Neural cell (in vitro differentiated cells): Measurements from ENCODE around the gene TIMELESS. TPM values are rescaled to one million over a fixed set of nuclear protein-coding genes. Genes with fewer than 3 reads are reported as not detected.
A peak's percentile ranks its signal among the peaks of the same experiment; 100 is the strongest.
"Not testable (repeated sequence)": the region's sequence is repeated elsewhere in the genome, so short reads cannot be mapped to it uniquely, and the experiment has no call there.

Source experiments
- H2AFZ ChIP-seq: fragments of 200-600, 300-800 bp; sonication (generic), shearing (Covaris generic); 2 replicates; pipeline ENCODE4 v1.6.0; 2014; ENCODE audit warnings: low read depth, mild to moderate bottlenecking, antibody characterized with exemption, low read length, moderate library complexity
- H3F3A ChIP-seq: fragments of 200-600 bp; shearing (Covaris generic); 2 replicates; pipeline ENCODE4 v1.6.1; 2016; ENCODE audit warnings: mild to moderate bottlenecking, moderate library complexity, mixed read lengths, antibody characterized with exemption, low read length; ENCODE audit not compliant: insufficient read depth, poor library complexity, severe bottlenecking
- H3K27ac ChIP-seq: fragments of 200-600, 300-800 bp; sonication (generic), shearing (Covaris generic); 2 replicates; pipeline ENCODE4 v1.5.1; 2014; ENCODE audit warnings: mild to moderate bottlenecking, low read length, moderate library complexity
- H3K27me3 ChIP-seq: fragments of 300-800, 200-600 bp; sonication (generic), shearing (Covaris generic); 2 replicates; pipeline ENCODE4 v1.6.0; 2014; ENCODE audit warnings: mild to moderate bottlenecking, low read depth, low read length, moderate library complexity; ENCODE audit not compliant: insufficient read depth
- H3K36me3 ChIP-seq: fragments of 300-800, 200-600 bp; sonication (generic), shearing (Covaris generic); 2 replicates; pipeline ENCODE4 v1.5.1; 2014; ENCODE audit warnings: mild to moderate bottlenecking, antibody characterized with exemption, low read length, moderate library complexity; ENCODE audit not compliant: insufficient read depth
- H3K4me2 ChIP-seq: fragments of 300-800, 200-600 bp; sonication (generic), shearing (Covaris generic); 2 replicates; pipeline ENCODE4 v1.6.0; 2014; ENCODE audit warnings: mild to moderate bottlenecking, low read length
- H3K4me3 ChIP-seq: fragments of 300-800, 200-600 bp; sonication (generic), shearing (Covaris generic); 2 replicates; pipeline ENCODE4 v1.5.1; 2014; ENCODE audit warnings: mild to moderate bottlenecking, low read length, moderate library complexity
- H3K79me2 ChIP-seq: fragments of 200-600 bp; shearing (Covaris generic); replicated peaks from 2 replicates; pipeline ENCODE4 v1.6.0; 2014; ENCODE audit warnings: mild to moderate bottlenecking, low read length, moderate library complexity; ENCODE audit not compliant: insufficient read depth
- H3K9ac ChIP-seq: fragments of 300-800, 200-600 bp; sonication (generic), shearing (Covaris generic); 2 replicates; pipeline ENCODE4 v1.6.1; 2016; ENCODE audit warnings: mild to moderate bottlenecking, low read length, mixed read lengths
- H3K9me2 ChIP-seq: fragments of 200-600 bp; shearing (Covaris generic); 2 replicates; pipeline ENCODE4 v1.6.1; 2016; ENCODE audit warnings: mild to moderate bottlenecking, low read length, mixed read lengths; ENCODE audit not compliant: insufficient read depth
- H3K9me3 ChIP-seq: fragments of 200-600, 300-800 bp; sonication (generic), shearing (Covaris generic); 2 replicates; pipeline ENCODE4 v1.6.1; 2016; ENCODE audit warnings: mild to moderate bottlenecking, mixed run types, low read length, moderate library complexity, mixed read lengths
- H4K20me1 ChIP-seq: fragments of 200-600 bp; shearing (Covaris generic); 2 replicates; pipeline ENCODE4 v1.6.1; 2016; ENCODE audit warnings: mild to moderate bottlenecking, mixed run types; ENCODE audit not compliant: insufficient read depth
- EP300 ChIP-seq: fragments of 450-650 bp; conservative IDR thresholded peaks from 2 replicates; pipeline ENCODE4 v1.6.1; 2014; ENCODE audit warnings: antibody characterized with exemption, mild to moderate bottlenecking, moderate library complexity; ENCODE audit not compliant: poor library complexity, severe bottlenecking
- EZH2 ChIP-seq: fragments of 200-600, 300-800 bp; shearing (Covaris generic), sonication (generic); IDR thresholded peaks from 2 replicates; pipeline ENCODE4 v1.6.1; 2014; ENCODE audit warnings: antibody characterized with exemption, low read length, borderline replicate concordance, mild to moderate bottlenecking; ENCODE audit not compliant: insufficient read depth, poor library complexity, severe bottlenecking
- MXI1 ChIP-seq: fragments of 450-650 bp; conservative IDR thresholded peaks from 2 replicates; pipeline ENCODE4 v1.6.1; 2014; ENCODE audit warnings: antibody characterized with exemption, mild to moderate bottlenecking; ENCODE audit not compliant: poor library complexity, severe bottlenecking
- POLR2AphosphoS5 ChIP-seq: IDR thresholded peaks from 2 replicates; pipeline ENCODE4 v1.6.1; 2012
- RAD21 ChIP-seq: fragments of 450-650 bp; conservative IDR thresholded peaks from 2 replicates; pipeline ENCODE4 v1.6.1; 2014; ENCODE audit warnings: antibody characterized with exemption, mild to moderate bottlenecking, moderate library complexity
- SMC3 ChIP-seq: fragments of 450-650 bp; conservative IDR thresholded peaks from 2 replicates; pipeline ENCODE4 v1.6.1; 2014; ENCODE audit warnings: antibody characterized with exemption, mild to moderate bottlenecking, moderate library complexity; ENCODE audit not compliant: poor library complexity
- TAF1 ChIP-seq: IDR thresholded peaks from 2 replicates; pipeline ENCODE4 v1.6.1; 2012; ENCODE audit warnings: low read depth
- polyA minus RNA-seq: library from RNA; depleted of rRNA, polyadenylated mRNA; stranded (reverse); fragments of >200 nt; gene quantifications from 2 replicates; pipeline ENCODE4 v1.2.3, GENCODE V29; 2014
- polyA plus RNA-seq: library from polyadenylated mRNA; depleted of rRNA; stranded (reverse); fragments of >200 nt; gene quantifications from 2 replicates; pipeline ENCODE4 v1.2.3, GENCODE V29; 2014
- TF ChIP-seq, protein P1 (sequence below): IDR thresholded peaks from 2 replicates; pipeline ENCODE4 v1.6.1; 2012; ENCODE audit warnings: borderline replicate concordance
- TF ChIP-seq, protein P2 (sequence below): fragments of 450-650 bp; IDR thresholded peaks from 2 replicates; pipeline ENCODE4 v1.5.1; 2014; ENCODE audit warnings: antibody characterized with exemption, mild to moderate bottlenecking, moderate library complexity; ENCODE audit not compliant: poor library complexity, severe bottlenecking

The TIMELESS gene, protein sequence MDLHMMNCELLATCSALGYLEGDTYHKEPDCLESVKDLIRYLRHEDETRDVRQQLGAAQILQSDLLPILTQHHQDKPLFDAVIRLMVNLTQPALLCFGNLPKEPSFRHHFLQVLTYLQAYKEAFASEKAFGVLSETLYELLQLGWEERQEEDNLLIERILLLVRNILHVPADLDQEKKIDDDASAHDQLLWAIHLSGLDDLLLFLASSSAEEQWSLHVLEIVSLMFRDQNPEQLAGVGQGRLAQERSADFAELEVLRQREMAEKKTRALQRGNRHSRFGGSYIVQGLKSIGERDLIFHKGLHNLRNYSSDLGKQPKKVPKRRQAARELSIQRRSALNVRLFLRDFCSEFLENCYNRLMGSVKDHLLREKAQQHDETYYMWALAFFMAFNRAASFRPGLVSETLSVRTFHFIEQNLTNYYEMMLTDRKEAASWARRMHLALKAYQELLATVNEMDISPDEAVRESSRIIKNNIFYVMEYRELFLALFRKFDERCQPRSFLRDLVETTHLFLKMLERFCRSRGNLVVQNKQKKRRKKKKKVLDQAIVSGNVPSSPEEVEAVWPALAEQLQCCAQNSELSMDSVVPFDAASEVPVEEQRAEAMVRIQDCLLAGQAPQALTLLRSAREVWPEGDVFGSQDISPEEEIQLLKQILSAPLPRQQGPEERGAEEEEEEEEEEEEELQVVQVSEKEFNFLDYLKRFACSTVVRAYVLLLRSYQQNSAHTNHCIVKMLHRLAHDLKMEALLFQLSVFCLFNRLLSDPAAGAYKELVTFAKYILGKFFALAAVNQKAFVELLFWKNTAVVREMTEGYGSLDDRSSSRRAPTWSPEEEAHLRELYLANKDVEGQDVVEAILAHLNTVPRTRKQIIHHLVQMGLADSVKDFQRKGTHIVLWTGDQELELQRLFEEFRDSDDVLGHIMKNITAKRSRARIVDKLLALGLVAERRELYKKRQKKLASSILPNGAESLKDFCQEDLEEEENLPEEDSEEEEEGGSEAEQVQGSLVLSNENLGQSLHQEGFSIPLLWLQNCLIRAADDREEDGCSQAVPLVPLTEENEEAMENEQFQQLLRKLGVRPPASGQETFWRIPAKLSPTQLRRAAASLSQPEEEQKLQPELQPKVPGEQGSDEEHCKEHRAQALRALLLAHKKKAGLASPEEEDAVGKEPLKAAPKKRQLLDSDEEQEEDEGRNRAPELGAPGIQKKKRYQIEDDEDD
- polyA plus RNA-seq (2.5 and 4.4 TPM in 2 replicates), polyA minus RNA-seq (4.3 and 4.4 TPM in 2 replicates)

DNA sequence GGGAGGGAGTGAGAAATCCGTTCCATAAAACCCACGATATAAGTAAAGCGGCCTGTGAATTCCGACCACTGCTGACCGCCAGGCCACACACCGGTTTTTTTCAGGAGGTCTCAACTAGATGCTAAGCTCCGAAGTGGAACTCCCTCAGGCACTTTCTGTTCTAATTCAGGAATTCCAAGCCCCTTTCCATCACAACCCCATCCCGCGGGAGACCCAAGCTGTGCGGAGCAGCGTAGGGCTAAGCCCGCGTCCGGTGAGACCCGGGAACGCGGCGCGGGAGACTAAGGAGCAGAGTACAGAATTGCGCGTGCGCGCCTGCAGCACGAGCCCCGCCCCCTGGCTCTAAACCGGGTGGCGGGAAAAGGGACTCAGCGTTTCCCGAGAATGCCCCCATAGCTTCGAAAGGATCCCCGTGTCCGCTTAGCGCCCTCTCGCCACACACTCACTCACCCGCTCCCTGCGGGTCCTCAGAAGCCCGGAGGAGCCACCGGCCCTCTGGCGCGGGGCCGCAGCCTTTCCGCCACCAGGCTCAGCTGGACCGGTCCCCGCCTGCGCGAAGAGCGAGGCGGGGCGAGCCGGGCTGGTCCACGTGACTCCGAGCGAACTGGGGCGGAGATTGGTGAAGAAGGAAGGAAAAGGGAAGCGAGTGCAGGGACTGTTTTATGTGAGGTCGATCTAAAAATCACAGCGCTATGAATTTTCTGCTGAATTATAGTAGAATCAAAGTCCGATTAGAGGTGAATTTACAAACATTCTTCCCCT is at the start of gene TIMELESS:
TSS of gene TIMELESS (minus strand) at position 567 of the 762 bp plus-strand sequence. CDS start 15,256 bp downstream, outside the sequence.
- Histone ChIP-seq H3K9me3 (no peaks in the 10 kb centered on the region), H3K9me2 (no peaks in the 10 kb centered on the region), H3K79me2 (no peaks in the 10 kb centered on the region), H3K27me3 (no peaks in the 10 kb centered on the region), H4K20me1 (no peaks in the 10 kb centered on the region), H3K4me2 (peak within 1 kb of the TSS; percentile 66), H3K36me3 (no peaks in the 10 kb centered on the region), H3K4me3 (peak within 1 kb of the TSS; percentile 70), H3K27ac (peak within 1 kb of the TSS; percentile 78), H3K9ac (peak within 1 kb of the TSS; percentile 74), H3F3A (peaks cover 2% of the 10 kb centered on the region), H2AFZ (peak within 1 kb of the TSS; percentile 93)
- TF ChIP-seq POLR2AphosphoS5 (peak; percentile 62), RAD21 (peak; percentile 28), TAF1 (peak; percentile 43), EZH2 (no peak), SMC3 (peak; percentile 45), MXI1 (peak; percentile 99), EP300 (no peak)
- TF ChIP-seq, protein P1, sequence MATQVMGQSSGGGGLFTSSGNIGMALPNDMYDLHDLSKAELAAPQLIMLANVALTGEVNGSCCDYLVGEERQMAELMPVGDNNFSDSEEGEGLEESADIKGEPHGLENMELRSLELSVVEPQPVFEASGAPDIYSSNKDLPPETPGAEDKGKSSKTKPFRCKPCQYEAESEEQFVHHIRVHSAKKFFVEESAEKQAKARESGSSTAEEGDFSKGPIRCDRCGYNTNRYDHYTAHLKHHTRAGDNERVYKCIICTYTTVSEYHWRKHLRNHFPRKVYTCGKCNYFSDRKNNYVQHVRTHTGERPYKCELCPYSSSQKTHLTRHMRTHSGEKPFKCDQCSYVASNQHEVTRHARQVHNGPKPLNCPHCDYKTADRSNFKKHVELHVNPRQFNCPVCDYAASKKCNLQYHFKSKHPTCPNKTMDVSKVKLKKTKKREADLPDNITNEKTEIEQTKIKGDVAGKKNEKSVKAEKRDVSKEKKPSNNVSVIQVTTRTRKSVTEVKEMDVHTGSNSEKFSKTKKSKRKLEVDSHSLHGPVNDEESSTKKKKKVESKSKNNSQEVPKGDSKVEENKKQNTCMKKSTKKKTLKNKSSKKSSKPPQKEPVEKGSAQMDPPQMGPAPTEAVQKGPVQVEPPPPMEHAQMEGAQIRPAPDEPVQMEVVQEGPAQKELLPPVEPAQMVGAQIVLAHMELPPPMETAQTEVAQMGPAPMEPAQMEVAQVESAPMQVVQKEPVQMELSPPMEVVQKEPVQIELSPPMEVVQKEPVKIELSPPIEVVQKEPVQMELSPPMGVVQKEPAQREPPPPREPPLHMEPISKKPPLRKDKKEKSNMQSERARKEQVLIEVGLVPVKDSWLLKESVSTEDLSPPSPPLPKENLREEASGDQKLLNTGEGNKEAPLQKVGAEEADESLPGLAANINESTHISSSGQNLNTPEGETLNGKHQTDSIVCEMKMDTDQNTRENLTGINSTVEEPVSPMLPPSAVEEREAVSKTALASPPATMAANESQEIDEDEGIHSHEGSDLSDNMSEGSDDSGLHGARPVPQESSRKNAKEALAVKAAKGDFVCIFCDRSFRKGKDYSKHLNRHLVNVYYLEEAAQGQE: no peak
- TF ChIP-seq, protein P2, sequence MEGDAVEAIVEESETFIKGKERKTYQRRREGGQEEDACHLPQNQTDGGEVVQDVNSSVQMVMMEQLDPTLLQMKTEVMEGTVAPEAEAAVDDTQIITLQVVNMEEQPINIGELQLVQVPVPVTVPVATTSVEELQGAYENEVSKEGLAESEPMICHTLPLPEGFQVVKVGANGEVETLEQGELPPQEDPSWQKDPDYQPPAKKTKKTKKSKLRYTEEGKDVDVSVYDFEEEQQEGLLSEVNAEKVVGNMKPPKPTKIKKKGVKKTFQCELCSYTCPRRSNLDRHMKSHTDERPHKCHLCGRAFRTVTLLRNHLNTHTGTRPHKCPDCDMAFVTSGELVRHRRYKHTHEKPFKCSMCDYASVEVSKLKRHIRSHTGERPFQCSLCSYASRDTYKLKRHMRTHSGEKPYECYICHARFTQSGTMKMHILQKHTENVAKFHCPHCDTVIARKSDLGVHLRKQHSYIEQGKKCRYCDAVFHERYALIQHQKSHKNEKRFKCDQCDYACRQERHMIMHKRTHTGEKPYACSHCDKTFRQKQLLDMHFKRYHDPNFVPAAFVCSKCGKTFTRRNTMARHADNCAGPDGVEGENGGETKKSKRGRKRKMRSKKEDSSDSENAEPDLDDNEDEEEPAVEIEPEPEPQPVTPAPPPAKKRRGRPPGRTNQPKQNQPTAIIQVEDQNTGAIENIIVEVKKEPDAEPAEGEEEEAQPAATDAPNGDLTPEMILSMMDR: peak; percentile 39

DNA sequence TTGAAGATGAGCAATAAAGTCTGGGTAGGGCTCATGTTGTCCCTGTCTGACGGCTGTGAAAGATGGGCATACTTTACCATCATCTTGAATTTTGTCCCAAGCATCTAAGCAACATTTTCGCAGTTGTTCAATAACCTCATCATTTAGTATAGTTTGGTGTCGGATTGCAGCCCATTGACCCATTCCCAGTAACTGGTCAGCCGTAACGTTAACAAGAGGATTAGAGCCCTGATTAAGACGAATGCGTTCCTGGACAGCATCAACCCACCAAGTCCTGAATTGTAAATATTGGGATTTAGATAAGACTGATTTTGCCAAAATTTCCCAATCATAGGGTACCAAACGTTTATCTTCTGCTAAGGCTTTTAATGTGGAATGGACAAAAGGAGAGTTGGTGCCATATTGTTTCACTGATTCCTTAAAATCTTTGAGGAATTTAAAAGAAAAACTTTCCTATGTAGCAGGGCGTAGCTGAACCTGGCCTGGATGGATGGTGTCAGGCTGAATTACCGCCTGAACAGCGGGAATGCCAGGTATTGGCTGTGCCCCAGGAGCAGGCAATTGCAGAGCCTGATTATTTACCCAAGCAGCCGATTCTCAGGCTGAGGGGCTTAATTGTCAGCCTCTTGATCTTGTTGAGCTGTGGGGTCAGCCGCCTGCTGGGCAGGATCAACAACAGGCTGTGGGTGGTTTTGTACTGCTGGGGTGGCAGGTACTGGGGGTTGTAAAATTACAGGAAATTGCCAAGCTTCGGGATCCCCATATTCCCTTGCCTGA is 49.1 kb upstream of the TIMELESS start:
- not testable (repeated sequence) for H3K9me3 ChIP-seq, H3K4me2 ChIP-seq, H3K9ac ChIP-seq, H3K4me3 ChIP-seq, H4K20me1 ChIP-seq, H3F3A ChIP-seq, H3K79me2 ChIP-seq, H3K36me3 ChIP-seq, H3K9me2 ChIP-seq, H3K27ac ChIP-seq, H3K27me3 ChIP-seq, H2AFZ ChIP-seq

DNA sequence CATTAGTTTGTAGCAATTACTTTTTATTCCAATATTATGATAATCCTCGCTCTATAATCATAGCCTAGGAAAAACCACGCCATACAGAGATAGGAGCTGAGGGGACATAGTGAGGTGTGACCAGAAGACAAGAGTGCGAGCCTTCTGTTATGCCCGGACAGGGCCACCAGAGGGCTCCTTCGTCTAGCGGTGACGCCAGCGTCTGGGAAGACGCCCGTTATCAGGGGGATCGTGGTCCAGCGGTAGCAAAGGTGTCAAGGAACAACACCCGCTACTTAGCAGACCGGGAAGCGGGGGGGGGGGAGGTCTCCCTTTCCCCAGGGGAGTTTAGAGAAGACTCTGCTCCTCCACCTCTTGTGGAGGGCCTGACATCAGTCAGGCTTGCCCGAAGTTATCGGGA is 47.5 kb upstream of the TIMELESS start:
- not testable (repeated sequence) for H3K27me3 ChIP-seq, H2AFZ ChIP-seq, H3K36me3 ChIP-seq, H3F3A ChIP-seq, H3K79me2 ChIP-seq, H4K20me1 ChIP-seq, H3K27ac ChIP-seq, H3K9me2 ChIP-seq, H3K4me3 ChIP-seq, H3K4me2 ChIP-seq, H3K9me3 ChIP-seq, H3K9ac ChIP-seq
